LNCaP clone FGC (cell line): Measurements from ENCODE around the gene C10orf105.

ENCODE experiments used
- DNase-seq: peaks from one replicate; pipeline ENCODE4 v3.0.0-alpha.2; 2011; ENCODE audit warnings: low read depth
- H3K4me3 ChIP-seq: 2 replicates; pipeline ENCODE4 v1.5.1; 2011; ENCODE audit warnings: mild to moderate bottlenecking, low read depth, low read length, control low read depth
- TF ChIP-seq, protein P1 (sequence below): IDR thresholded peaks from 2 replicates; pipeline ENCODE4 v1.5.1; 2012; ENCODE audit warnings: mild to moderate bottlenecking; ENCODE audit not compliant: control insufficient read depth, insufficient read depth; ENCODE audit errors: extremely low read depth

The C10orf105 gene

DNA sequence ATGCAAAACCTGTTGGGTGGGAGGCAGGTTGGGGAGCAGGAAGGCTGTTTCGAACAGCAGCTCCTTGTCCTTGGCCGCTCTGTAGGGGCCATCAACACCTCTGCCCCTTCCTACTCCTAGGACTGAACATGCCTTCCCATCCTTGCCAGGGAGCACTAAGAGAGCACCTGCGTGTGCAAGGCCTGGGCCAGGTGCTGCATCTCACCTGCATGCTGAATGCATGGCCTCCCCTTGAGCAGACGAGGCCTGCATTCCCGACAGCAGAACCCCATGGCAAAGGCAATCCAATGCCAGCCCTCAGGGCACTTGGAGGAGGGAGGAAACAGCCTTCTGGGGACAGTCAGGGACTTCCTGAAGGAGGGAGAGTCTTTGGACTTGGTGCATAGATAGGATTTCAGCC lies 42.7 kb upstream of the C10orf105 start:
- H3K4me3 ChIP-seq: no peak overlapping the region
- TF ChIP-seq, protein P1, sequence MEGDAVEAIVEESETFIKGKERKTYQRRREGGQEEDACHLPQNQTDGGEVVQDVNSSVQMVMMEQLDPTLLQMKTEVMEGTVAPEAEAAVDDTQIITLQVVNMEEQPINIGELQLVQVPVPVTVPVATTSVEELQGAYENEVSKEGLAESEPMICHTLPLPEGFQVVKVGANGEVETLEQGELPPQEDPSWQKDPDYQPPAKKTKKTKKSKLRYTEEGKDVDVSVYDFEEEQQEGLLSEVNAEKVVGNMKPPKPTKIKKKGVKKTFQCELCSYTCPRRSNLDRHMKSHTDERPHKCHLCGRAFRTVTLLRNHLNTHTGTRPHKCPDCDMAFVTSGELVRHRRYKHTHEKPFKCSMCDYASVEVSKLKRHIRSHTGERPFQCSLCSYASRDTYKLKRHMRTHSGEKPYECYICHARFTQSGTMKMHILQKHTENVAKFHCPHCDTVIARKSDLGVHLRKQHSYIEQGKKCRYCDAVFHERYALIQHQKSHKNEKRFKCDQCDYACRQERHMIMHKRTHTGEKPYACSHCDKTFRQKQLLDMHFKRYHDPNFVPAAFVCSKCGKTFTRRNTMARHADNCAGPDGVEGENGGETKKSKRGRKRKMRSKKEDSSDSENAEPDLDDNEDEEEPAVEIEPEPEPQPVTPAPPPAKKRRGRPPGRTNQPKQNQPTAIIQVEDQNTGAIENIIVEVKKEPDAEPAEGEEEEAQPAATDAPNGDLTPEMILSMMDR: no peak
- no peak for DNase-seq

DNA sequence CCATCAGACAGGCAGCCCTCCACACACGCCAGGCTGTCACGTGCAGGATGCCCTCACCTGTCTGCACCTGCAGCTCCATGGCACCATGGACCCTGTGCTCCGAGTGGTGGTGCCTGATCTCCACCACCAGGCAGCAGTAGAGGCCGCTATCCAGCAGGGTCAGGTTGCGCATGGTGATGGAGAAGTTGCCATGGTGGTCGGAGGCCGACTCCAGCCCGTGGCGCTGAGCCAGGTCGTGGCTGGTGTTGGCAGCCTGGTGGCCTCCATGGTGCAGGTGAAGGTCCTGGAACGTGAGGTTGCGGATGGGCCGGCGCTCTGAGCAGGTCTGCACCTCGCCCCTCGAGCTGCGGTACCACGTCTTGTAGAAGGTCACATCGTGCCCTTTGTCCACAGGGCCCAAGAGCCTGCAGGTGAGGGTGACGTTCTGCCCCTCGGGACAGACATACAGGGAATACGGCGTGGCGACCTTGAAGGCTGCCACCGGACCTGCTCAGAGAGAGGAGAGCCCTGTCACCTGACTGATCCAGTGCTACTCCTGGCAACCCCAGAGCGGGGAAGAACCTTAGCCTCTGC lies 42.0 kb upstream of the C10orf105 start:
- no peak for DNase-seq
- TF ChIP-seq, protein P1: no peak
- no peak overlapping the region for H3K4me3 ChIP-seq

DNA sequence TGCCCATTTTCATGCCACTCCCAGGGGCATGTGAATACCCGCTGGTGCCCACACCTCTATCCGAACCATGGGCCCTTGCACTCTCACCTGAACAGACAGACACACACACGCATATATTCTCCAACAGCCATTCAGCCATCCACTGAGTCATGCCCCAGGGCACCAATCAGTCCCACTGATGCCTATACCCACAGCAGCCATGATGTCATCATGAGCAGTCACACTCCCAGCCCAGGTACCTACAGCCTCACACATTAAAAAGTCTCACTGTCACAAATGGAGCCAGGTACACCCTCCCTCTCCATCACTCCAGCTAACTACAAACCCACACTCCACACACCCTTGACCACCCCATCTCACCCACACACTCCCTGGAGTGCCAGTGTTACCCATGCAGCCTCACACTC lies 41.5 kb upstream of the C10orf105 start:
- H3K4me3 ChIP-seq: no peak overlapping the region
- TF ChIP-seq, protein P1: no peak
- no peak for DNase-seq

DNA sequence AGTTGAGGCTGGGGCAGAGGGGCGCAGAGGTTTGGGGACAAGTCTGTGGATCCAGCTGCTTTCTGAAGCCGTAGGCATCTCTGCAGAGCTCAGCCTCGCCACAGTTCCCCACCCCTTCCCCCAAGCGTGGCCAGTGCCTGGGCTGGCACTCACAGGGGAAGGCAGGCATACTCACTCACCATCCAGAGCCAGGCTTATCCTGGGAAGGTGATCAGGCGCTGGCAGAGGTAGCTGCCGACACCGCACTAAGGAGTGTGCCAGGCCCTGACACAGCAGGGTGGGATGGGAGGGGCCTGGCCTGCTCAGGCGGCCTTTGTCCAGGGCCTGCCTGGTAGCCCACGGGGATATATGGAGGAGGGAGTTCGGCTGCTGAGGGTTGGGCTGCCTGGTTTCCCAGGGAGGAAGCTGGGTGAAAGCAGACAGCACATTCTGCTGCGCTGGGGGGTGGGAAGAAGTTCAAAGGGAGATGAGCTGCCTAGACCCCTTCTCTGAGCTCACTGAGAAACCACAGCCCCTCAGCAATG lies 37.9 kb upstream of the C10orf105 start:
- TF ChIP-seq, protein P1: no peak
- DNase-seq: no peak
- H3K4me3 ChIP-seq: no peak overlapping the region

DNA sequence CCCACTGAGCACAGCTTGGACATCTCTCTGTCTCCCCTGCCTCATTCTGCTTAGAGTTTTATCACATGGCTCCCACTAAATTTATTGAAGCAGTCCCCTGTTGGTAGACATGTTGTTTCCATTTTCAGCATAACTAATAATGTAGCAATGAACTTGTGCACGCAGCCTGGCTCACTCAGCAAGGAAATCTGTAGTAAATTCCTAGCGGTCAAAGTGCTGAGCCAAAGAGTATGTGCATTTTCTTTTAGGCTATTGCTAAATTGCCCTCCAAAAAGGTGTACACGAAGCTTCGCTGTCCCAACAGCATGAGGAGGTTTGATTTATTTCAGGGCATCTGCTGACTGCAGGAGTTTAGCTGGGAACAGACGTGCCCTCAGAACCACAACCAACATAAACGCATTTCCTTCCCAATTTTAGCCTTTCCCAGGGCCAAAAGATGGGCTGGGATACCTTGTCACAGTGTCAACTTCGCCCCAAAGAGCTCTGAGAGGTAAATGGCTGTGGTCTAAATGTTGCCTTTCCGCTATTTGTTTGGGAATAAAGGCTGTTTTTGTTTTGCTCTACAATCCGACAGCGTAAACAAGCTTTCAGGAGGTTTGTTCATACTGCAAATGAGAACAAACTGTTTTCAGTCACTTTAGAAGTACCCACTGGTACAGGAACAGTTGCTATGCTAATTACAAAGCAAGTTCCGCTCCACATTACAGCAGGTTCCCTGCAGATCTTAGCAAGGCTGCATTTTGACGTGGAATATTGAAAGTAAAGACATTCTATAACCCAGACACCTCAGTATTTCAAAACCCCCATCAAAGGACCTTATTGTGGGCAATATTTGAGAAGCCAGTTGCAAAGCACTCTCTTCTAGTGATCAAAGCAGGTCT lies 37.0 kb upstream of the C10orf105 start:
- no peak overlapping the region for H3K4me3 ChIP-seq
- TF ChIP-seq, protein P1: no peak
- DNase-seq: no peak

DNA sequence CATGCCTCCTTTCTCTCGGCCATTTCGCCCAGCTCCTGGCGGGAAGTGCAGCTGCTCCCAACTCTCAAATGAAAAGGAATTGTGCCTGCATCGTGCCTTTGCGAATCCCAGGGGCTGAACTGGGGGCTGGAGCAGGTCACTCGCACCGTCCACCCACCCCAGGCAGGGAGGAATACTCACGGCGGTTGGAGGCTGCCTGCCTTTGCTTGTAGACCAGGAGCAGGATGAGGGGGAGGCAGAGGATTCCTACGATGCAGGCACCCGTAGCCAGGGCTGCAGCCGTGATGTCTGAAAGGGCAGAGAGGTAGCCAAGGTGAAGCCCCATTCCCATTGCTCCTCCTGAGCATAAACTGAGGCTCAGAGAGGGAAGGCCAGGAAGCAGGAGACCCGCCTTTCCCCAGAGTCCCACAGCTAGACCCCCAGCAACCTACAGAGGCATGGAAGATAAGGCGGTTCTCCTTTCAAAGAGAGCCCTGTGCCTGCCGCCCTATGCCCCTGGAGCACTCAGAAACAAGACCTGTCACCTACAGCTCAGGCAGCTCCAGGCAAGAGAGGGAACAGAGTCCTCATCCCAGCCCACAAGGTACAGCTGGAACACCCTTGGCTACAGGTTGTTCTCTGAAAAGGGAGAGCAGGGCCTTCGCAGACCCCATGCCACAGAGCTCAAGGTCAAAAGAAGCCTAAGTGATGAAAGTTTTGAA lies 35.8 kb upstream of the C10orf105 start:
- H3K4me3 ChIP-seq: no peak overlapping the region
- TF ChIP-seq, protein P1: no peak
- no peak for DNase-seq
